ENCODE measurements around the gene GRM8. TPM values are rescaled to one million over a fixed set of nuclear protein-coding genes. Genes with fewer than 3 reads are reported as not detected.

GRM8 gene
- total RNA-seq, 1 experiment from 2014 or later: 0.27 TPM

DNA sequence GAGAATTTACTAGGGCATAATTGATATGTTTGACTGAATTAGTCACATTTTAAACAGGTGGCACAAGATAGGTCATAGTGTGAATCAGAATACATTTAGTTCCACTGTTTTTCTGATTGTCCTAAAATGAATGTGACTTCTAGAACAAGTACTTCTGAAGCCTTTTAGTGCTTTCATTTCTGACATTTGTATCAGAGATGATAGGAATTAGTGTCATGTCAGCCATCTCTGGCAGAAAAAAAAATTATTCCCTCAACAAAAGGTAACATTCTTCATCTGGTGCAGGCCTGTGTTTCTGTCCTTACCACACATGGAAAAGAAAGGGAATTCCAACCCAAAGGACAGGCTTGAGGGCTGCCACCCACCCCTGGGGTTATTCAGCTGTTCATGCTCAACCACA, 21.3 kb downstream of the GRM8 start:
- DNase-seq (ENCODE audit: low read depth): no peak

DNA sequence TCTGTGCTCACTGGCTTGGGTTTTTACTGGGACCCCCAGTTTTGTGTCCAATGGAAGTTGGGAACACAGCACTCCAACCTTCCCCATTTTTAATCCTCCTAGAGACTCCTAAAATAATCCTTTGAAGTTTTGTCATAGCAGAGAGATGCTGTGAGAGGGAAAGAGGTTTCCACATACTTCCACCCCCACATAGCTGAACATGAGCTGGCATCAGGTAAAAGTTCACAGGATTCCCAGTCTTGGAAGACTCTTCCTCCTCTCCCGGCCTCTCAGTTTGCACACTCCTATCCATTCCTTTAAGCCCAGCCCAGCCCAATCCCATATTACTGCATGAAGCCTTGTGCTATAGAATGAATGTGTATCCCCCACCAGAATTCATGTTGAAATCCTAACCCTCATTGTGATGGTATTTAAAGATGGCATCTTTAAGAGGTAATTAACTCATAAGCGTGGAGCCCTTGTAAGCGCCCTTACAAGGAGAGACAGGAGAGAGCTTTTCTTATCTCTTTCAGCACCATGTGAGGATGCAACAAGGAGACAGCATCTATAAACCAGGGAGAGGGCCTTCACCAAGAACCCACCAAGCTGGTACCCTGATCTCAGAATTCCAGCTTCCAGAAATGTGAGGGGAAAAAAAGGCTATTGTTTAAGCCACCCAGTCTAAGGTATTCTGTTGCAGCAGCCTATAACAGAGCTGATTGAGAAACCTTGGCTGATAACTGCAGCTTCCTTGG, 22.4 kb downstream of the GRM8 start:
- DNase-seq (ENCODE audit: low read depth): no peak

DNA sequence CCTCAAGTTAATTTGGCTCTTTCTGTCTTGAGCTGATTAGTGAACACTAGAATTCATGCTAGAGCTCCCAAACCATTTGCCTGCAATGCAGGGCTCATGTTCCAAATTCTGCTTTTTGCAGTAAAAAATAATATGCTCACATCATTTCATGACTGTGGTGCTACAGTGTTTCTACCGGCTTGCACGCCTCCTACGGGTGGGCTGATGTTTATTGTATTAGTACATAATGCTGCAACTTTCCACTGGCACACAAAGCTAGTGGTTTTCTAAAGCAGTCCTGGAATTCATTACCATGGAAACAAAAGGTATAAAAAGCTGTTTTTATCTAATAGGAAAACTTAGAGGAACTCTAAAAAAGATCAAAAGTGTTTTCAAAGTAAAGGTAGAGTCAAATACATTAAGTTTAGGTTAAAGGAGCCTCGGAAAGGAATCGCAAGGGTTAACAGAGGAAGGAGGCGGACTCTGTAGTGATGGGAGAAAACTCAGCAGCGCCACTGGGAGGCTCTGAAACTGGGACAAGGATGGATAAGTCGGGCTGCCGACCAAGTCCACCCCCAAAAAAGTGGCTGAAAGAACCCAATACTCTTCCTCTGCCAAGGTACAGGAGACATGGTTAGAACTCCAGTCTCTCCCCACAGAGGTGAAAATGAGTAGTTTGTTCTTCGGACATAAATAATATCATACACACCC, 25.9 kb downstream of the GRM8 start:
- no peak for DNase-seq (ENCODE audit: low read depth)

DNA sequence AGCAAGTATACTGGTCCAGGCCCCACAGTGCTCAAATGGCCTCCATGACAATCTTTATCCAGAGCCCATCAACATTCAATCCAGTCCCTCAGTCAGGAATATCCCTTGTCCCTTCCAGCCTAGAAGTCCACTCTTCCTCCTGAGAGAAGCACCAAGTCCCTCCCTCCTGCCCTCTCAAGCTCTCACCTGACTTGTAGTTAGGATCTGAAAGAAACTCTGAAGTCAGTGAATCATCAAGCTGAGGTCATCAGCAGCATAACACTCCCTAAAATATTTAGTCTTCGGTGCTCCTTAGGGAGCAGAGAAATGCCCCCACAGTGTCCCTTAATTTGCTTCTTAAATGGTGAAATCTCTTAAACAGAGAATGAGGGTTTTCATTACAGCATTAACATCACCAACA, 31.0 kb downstream of the GRM8 start:
- DNase-seq (ENCODE audit: low read depth): peak; percentile 1

DNA sequence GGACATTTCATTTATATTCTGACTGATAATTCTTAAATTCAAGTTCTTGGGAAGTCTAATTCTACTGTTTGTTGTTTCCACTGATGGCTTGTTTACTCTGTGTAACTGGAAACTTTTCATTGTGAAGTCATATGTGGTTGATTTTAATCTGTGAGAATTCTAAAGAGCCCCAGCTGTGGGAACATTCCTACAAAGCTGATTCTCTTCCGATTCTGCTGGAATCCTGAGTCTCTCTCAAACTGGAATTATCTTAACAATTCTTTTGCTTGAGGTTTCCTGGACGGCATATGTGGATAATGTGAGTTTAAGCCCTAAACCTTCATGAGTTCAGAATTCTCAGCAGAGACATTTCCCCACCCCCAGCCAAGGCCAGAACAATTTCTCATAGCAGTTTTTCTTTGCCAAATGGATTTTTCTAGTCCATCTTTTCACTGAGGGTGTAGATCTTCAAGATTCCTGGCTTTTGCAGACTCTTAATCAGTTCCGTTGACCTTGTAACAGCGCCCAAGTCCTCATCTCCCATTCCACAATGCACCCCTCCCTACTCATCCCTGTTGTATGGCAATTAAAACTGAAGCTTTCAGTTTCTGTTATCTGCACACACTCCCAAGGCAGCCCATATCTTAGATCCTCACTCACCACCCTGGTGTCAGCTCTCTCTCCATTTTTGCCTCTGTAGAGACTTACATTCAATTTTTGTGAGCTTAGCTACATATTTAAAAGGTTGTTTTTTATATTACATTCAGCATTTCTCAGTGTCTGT, 37.6 kb downstream of the GRM8 start:
- no peak for DNase-seq (ENCODE audit: low read depth)

DNA sequence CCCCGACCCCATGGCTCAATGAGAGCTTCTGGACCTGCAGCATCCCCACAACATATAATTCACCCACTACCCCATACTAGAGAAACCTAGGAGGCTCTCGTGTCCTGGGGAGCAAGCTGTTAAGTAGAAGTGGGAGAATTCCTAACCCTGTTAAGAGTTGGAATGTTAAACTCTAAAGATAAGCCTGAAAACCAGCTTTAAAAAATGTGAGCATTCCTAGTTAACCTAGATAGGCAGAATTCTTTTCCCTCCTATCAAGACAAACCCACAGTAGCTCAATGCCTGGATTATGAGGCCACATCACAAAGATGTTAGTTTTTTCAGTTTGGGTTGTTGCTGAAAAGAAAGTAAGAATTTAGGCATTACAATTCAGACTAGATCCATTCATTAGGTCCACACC, 42.9 kb downstream of the GRM8 start:
- no peak for DNase-seq (ENCODE audit: low read depth)

DNA sequence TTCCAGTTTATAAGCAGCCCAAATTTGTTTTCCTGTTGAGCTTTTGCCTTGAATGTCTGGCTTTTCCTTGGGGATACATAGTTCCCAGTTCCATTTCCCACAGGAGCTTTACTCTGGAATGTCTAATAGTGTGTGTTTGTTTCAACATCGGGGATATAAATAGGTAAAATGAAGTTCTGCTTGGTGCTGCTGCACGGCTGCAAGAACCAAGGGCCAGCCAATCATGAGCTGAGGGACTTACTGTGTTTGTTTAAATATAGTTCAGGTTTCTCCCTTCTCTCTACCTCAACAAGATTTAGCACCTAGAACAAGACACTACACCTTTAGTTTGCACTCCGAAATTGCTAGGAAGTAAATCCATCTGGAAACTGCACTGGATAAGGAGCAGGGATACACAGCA, 43.9 kb downstream of the GRM8 start:
- DNase-seq (ENCODE audit: low read depth): no peak

DNA sequence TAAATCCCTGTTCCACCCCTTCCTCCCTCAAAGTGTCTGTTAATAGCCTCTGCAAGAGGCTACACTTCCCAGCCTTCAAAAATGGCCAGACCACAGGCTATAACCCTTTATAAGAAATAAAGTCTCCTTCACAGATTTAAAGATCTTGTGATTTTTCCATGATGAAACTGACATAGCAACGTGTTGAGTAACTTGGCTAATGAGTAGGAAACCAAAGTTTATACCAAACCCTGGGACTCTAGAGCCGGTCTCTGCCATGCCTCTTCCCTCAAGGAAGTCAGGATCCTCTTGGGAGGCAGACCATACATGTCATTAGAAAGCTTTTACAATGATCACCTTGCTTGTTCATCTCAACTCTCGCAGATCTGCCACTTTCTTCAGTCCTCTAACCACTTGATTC, 44.4 kb downstream of the GRM8 start:
- no peak for DNase-seq (ENCODE audit: low read depth)

DNA sequence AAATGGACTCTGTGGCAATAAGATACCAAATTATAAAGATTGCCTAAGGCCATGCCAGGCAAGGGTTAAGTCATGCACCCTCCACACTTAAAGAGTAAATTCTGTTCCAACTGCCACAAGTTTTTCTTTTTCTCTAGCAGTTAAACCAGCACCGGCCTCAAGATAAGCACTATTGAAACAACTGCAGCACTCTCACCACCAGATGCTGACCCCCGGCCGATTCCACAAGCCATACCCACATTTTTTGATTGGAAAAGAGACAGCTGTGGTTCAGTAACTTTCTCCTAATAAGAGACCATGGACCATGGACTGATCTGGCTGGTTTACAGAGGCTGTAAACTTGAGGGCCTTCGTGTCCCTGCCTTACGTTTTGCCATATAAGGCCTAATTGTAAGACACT, 44.9 kb downstream of the GRM8 start:
- no peak for DNase-seq (ENCODE audit: low read depth)

DNA sequence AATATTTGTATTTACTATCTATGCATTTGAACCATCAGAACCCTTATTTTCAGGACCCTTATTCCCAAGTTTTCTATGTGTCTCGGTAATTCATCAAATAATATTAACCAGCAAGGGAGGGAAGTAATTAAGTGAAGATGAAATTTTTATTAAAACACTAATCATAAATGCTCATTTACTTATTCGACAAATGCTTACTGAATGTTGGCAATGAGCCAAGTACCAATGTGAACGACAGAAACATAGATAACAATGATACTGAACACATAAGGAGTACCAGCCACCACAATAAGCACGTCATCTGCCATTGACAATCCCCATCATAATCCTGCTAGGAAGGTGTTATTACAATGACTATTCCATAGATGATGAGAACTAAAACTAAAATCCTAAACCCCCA, 45.5 kb downstream of the GRM8 start:
- DNase-seq (ENCODE audit: low read depth): no peak

DNA sequence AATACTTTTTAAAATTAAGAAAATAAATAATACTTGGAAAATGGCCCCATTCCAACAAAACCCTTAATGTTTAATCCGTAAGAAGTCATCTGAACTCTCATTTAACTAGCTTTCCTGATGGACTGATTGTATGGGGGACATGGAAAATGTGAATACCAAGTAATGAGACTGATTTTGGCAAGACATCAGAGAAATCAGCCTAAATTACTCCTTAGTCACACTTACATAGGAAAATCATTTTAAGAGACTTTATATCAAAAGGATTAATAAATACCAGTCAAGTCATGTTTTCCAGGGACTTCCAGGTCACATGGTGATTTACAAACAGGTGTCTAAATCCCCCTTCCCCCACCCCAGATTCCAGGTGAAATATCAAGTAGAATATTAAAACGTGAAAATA, 58.2 kb downstream of the GRM8 start:
- no peak for DNase-seq (ENCODE audit: low read depth)

DNA sequence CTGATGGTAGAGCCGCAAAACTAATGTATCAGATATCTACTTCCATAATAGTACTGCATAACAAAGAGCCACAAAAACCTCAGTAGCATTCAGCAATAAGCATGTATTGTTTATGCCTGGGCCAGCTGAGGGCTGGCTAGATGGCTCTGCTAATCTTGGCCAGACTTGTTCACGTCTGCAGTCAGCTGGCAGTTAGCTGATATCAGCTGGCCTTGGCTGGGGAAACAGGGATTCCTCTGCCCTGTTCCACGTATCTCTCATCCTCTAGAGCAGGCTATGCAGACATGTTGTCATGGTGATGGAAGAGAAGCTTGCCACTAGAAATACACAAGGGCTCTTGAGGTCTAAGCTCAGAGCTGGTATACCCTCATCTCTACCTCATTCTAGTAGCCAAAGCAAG, 62.9 kb downstream of the GRM8 start:
- DNase-seq (ENCODE audit: low read depth): no peak

DNA sequence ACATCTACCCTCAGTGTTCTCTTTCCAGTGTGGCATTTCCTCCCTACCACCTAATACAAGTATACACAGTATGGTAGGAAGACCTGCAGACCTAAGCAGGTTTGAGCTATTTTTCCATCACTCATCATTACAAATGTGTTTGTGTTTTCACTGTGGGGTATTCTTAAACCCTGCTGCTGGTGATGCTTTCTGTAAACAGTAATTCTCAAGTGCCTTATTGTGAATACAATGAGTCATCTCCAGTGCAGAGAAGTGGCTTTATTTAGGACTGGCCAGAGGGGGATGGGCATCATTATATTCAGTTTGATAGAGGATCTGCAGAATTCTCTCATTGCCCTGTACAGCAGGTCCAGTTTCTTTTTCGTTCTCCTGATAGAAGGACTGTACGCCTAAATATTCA, 63.7 kb downstream of the GRM8 start:
- peak; percentile 3 for DNase-seq (ENCODE audit: low read depth)

DNA sequence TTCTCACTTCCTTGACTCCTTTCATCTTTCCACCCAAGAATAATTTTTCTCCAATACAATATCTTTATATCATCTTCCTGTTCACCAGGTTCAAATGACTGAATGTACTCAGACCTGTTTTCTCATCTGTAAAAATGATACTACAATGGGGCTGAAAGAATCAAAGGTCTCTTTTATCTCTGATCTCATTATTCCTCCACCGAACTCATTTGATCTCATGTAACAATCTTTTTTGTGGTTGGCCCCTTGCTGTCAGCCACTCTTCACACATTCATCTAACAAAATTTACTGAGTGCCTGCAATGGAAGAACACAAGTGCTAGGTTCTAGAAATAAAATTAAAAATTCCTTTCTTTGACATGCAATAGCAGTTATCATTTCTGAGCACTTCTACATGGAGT, 65.0 kb downstream of the GRM8 start:
- no peak for DNase-seq (ENCODE audit: low read depth)

DNA sequence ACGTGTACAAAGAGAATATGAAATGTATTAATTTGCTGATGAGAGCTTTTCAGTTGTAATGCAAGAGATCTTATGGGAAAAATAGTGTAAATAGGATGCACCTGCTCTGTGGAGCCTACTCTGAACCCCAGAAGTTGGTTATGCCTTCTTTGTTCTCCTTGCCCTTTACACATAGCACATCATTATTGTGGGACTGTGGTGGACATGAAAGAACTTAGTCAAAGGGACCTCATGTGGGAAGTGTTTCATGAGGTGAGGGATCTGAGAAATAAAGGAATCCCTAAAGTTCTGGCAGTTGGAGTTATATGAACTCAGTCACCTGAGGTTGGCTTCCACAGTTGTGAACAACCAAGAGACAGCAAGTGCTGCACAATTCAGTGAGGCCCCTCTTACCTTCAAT, 66.1 kb downstream of the GRM8 start:
- no peak for DNase-seq (ENCODE audit: low read depth)

DNA sequence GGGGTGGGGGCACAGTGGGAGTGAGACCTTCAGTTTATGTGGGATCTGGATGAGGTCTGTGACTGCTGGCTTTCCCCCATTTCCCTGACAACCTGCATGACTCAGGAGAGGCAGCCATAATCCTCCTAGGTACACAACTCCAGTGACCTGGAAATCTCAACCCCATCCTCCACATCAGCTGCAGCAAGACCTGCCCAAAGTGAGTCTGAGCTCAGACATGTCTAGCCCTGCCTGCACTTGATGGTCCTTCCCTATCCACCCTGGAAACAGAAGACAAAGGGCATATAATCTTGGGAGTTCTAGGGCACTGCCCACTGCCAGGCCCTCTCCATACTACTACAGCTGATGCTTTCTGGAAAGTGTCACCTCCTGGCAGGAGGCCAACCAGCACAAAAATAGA, 75.6 kb downstream of the GRM8 start:
- DNase-seq (ENCODE audit: low read depth): no peak

DNA sequence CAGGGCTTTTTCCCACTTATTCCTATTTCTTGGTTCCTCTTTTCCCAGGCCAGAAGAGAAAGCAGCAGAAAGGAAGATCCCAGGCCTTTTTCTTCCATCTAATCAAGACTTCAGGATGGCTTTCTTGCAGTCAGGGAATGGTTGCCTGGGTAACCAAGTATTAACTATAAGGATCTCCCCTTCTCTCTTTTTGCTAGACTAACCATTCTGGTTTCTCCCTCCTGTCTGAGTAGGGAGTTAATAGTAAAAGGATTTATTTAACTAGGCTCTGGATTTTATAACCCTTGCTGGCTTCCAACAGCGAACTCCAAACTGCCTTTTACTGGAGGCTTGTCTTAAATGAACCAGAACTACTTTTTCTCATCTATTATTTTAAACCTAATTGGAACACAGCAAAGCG, 90.4 kb downstream of the GRM8 start:
- no peak for DNase-seq (ENCODE audit: low read depth)

DNA sequence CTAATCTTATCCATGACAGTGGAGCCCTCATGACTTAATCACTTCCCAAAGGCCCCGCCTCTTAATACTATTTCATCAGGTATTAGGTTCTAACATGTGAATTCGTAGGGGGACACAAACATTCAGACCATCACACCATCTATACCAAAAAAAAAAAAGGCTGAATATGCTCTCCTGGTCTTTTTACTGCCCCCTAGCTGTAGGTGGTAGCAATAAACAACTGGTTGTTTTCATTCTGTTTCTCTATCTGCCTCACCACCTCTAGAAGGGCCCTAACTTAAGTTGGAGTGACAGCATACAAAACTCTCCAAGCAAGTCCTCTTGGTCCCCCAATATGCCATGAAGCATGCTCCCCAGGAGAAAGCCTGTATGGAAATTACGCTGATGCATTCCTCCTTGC, 94.1 kb downstream of the GRM8 start:
- peak; percentile 8 for DNase-seq (ENCODE audit: low read depth)

DNA sequence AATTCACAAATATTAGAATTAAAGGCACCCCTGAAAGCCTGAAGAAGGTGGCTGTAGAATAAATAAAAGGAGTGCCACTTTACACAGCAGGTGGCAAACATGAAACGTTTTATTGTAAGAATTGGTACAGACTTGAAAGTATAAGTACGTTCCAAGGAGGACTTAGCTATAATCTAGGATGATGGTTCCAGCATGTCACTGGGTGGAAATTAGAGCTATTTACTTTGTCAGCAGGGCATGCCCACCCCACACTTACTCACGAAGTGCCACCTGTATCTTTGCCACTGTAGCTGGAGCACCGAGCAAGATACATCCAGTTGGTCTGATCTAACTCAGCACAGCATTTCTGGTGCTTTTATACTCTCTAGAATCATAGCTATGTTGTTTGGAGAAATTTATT, 97.8 kb downstream of the GRM8 start:
- no peak for DNase-seq (ENCODE audit: low read depth)

DNA sequence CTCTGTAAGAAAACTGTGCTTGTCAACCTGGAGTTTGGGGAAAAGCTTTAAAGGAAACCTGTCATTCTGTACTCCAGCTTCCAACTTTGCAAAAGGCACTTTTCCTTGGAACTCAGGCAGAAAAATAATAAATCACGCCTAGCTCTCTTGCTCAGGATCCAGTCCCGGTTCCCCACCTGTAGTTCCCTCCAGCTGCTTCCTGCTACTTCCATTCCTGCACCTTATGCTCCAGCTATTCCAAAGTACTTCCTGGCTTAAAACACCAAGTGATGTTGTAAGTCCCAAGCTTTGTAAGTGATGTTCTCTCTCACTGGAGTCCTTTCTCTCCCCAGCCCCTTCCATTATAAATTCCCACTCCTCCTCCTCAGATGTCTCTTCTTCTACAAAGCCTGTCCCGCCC, 98.6 kb downstream of the GRM8 start:
- DNase-seq (ENCODE audit: low read depth): no peak

DNA sequence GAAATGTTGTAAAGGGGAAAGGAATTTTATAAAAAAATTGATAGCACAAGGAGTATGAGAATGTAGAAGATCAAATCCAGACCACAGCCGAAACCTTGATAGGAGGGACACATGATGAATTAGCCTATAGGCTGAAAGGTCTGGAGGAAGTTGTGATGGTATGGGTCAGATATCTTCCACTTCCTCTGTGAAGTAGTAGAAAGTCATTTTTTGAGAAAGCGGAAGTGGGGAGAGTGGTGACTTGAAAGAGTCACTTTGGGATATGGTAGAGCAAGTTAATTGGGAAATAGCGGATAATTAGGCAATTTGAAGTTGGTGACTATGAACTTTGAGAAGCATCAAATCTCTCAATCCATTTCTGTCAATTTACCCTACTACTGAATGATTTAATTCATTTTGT, 99.4 kb downstream of the GRM8 start:
- no peak for DNase-seq (ENCODE audit: low read depth)

DNA sequence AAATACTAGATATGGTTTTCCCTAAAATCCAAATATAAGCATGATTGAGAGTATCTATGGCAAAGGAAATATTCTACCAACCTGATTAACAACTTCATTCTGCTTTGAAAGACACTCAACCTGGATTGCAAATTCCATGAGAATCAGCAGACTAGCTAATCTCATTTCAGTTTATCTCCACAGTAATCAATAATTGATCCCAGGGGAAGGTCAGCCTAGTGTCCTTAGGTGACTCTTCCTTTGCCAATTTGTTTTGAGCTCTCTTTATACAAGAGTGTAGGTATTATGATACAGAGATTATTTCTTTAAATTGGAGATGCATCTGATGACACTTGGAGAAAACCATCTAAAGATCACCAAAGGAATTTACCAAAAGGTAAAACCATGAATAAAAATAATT, 100.3 kb downstream of the GRM8 start:
- DNase-seq (ENCODE audit: low read depth): no peak

DNA sequence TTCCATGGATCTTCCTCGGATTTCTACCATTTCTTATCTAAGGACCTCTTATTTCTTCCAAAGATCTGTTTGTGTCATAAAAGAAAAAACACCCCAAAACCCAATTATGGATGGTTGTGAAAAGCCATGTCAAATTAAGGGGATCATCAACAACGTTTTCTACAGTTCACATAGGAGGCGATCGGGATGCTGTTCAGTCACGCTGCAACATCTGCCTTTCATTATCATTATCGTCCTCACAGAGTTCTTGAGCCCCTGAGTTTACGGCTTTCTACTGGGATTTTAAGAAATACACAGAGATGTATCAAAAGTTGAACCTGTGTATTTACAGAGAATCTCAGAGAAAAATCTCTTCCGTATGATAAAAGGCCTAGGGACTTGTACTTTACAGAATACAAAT, 101.4 kb downstream of the GRM8 start:
- no peak for DNase-seq (ENCODE audit: low read depth)

Data from M059J (cell line).